ENCODE data around the gene SH3RF3. TPM values are rescaled to one million over a fixed set of nuclear protein-coding genes. Genes with fewer than 3 reads are reported as not detected.

The SH3RF3 gene
- total RNA-seq, 2 donors from 2014 or later, result 1.3 to 5.6 TPM

DNA sequence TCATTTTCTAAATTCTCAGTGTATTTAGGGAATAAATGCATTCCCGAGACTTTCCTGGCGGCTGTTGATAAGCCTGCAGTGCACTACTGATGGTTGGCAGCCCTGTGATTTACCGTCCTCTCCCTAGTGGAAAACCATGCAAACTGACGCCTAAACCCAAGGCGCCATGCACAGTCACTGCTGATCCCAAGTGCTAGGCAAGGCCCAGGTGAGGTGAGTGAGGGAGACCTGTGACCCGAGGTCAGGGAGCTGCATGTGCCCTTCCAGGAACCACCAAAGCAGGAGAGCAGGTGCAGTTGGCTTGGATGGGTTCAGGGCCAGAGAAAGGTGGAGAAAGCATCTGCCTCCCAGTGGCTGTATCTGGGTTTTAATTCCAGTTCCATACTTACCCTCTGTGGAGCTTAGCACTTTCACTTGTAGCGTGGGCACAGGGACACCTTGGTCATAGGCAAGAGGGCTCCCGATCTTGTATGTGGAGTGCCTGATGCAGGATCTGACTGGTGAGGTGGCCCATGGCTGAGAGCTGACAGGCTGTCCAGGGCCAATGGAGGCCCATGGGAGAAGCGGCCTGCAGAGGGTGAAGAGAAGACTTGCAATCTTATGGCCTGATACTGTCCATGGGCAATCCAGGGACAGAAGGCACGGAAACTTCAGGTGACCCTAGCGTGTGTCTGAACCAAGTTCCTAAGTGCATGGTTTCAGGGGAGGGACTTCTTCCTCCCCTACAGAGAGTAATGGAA lies 131.3 kb downstream of the SH3RF3 start:
- Histone ChIP-seq H3K4me1 (peaks cover 17% of the 10 kb centered on the region), H3K27ac (no peak overlapping the region), H3K27me3 (no peaks in the 10 kb centered on the region), H3K36me3 (replicated peaks in 1 of 2; ENCODE audit: insufficient read depth in 1 of 2, low read depth in 2 of 2) (no peaks in the 10 kb centered on the region), H3K9me3 (no peaks in the 10 kb centered on the region), H3K4me3 (no peak overlapping the region)
- intact Hi-C loops (cut with DNase I), result no loop called here
- ATAC-seq (no peak), DNase-seq (no peak)
- TF ChIP-seq, protein P1, sequence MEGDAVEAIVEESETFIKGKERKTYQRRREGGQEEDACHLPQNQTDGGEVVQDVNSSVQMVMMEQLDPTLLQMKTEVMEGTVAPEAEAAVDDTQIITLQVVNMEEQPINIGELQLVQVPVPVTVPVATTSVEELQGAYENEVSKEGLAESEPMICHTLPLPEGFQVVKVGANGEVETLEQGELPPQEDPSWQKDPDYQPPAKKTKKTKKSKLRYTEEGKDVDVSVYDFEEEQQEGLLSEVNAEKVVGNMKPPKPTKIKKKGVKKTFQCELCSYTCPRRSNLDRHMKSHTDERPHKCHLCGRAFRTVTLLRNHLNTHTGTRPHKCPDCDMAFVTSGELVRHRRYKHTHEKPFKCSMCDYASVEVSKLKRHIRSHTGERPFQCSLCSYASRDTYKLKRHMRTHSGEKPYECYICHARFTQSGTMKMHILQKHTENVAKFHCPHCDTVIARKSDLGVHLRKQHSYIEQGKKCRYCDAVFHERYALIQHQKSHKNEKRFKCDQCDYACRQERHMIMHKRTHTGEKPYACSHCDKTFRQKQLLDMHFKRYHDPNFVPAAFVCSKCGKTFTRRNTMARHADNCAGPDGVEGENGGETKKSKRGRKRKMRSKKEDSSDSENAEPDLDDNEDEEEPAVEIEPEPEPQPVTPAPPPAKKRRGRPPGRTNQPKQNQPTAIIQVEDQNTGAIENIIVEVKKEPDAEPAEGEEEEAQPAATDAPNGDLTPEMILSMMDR (IDR thresholded peaks at IDR 0.05), result no peak
- TF ChIP-seq POLR2A (IDR thresholded peaks at IDR 0.05), result no peak
- WGBS, 2 donors, result 91% methylated on average over 6 to 11 of the region's 11 CpGs

DNA sequence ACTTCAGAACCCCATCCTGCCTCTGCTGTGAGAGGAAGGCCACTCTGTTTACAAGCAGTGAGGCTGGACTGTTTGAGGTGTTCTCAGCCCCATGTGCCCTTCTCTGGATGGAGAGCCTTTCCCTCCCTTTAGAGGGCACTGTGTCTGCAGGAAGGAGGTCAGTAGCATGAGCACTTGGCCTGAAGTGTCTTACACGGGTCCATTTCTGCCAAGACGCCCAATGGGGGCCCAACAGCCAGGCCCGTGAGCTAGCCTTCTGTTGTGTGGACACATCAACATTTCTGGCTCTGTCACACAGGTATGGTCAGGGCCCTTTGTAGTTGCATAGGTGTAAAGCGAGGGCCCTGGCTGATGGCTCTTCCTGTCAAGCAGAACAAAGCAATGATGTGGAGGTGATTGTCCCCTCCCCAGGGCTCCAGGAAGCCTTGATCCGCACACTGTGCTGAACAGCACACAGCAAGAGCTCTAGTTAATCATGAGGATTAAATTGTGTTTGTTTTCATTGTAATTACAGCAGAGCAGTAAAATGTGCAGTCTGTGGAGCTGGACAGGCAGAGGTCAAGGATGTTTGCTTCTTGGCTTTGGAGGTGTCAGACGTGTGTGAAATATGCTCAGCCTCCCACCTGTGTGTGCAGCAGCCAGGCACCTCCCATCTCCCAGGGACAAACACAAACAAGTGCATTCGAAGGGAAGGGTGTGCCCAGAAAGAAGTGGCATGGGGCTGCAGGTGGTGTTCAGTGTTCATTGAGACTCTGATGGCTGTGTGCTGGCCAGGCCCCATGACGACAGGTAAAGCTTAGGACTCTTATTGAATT lies 132.1 kb downstream of the SH3RF3 start:
- peak in 3 of 4 donors; percentile 44 to 59 (median 54) for DNase-seq
- intact Hi-C loops (cut with DNase I), result no loop called here
- peak; percentile 33 for ATAC-seq

DNA sequence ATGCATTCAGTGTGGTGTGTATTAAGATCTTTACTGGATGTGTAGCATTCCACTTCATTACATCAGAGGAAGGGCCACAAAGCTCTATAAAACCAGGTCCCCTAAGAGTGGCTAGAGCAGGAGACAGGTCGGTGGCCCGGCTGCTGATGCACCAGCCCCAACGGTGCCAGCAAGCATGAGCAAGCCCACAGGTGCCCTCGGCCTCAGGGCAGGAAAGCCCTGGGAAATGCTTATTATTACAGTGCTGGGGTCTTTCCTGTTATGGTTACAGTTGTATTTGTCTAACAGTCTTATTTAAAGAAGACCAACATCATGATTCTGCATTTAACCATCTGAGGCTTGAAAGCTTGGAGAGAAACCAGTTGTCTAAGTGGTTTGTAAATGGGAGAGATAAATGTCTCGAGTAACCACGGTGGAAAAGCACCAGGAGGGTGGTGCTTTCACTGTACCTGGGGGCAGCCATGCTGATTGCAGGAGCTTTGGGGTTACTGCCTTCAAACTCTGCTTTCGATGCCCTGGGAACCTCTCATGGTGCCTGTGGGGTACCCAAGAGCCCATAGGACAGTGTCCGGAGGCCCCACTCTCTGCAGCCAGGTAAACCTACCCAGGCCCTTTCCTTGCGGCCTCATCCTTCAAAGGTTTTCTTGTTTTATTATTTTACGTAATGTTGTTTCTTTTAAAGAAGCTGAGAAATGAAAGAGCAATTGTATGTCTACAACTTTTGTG lies 133.1 kb downstream of the SH3RF3 start:
- Histone ChIP-seq H3K27me3 (no peaks in the 10 kb centered on the region), H3K4me1 (peaks cover 21% of the 10 kb centered on the region), H3K4me3 (no peak overlapping the region), H3K9me3 (no peaks in the 10 kb centered on the region), H3K27ac (no peak overlapping the region), H3K36me3 (replicated peaks in 1 of 2; ENCODE audit: insufficient read depth in 1 of 2, low read depth in 2 of 2) (no peaks in the 10 kb centered on the region)
- ATAC-seq, result no peak
- DNase-seq, result no peak
- intact Hi-C loops (cut with DNase I), result no loop called here
- 92 to 93% methylated on average over 9 to 10 of the region's 10 CpGs for WGBS, 2 donors
- TF ChIP-seq, protein P1 (IDR thresholded peaks at IDR 0.05), result no peak
- TF ChIP-seq POLR2A (IDR thresholded peaks at IDR 0.05), result no peak

More for the DNA sequence above, 132.1 kb downstream of the SH3RF3 start:
- no peaks in the 10 kb centered on the region for H3K36me3 ChIP-seq (replicated peaks in 1 of 2; ENCODE audit: insufficient read depth in 1 of 2, low read depth in 2 of 2)
- peaks cover 17% of the 10 kb centered on the region for H3K4me1 ChIP-seq
- 37 to 38% methylated on average over 7 to 8 of the region's 8 CpGs for WGBS, 2 donors
- peak overlapping the region in 1 of 4 donors; percentile 2 for H3K27ac ChIP-seq
- no peaks in the 10 kb centered on the region for H3K27me3 ChIP-seq
- TF ChIP-seq, protein P1 (IDR thresholded peaks at IDR 0.05), result peak in 3 of 7 experiments; percentile 24 to 30 (median 28)
- TF ChIP-seq POLR2A (IDR thresholded peaks at IDR 0.05), result no peak
- H3K4me3 ChIP-seq, result no peak overlapping the region
- H3K9me3 ChIP-seq, result no peaks in the 10 kb centered on the region

DNA sequence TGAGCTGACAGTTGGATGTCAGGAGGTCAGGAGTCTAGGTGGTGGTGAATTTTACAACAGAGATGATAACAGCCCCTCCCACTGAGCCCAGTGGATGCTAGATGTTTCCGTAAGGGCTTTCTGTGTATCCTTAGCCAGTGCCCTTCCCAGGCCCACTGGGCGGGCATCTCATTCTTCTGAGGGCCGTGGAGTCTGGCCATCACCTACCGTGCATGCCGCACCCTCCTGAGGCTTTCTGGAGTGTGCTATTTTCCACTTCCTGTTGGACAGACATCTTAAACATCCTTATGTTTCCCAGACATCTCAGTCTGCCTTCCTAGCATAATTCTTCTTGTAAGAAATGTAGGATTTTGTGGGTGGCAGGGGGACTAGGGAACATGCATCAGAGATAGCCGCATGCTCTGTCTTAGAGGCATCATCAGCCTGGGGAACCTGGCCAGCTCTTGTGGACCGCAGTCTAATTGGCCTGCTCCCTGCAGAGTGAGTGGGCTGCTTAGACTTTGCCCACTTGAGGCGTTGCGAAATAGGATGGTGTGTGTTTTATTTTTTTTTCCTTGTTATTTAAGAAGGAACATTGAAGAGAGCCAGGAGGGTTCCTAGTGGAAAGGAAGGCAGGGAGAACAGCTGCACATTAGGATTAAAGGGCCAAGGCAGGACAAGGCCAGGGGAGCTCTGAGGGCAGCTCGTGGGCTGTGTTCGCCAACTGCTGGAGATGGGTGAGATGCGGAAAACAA lies 135.8 kb downstream of the SH3RF3 start:
- ATAC-seq, result no peak
- H3K4me1 ChIP-seq, result peaks cover 26% of the 10 kb centered on the region
- intact Hi-C loops (cut with DNase I), result no loop called here

More for the DNA sequence above, 135.8 kb downstream of the SH3RF3 start:
- no peaks in the 10 kb centered on the region for H3K36me3 ChIP-seq (replicated peaks in 1 of 2; ENCODE audit: insufficient read depth in 1 of 2, low read depth in 2 of 2)
- H3K4me3 ChIP-seq, result no peak overlapping the region
- TF ChIP-seq POLR2A (IDR thresholded peaks at IDR 0.05), result no peak
- TF ChIP-seq, protein P1 (IDR thresholded peaks at IDR 0.05), result no peak
- H3K9me3 ChIP-seq, result no peaks in the 10 kb centered on the region
- no peak for DNase-seq
- no peak overlapping the region for H3K27ac ChIP-seq
- WGBS, 2 donors, result 77% methylated on average over 11 to 12 of the region's 12 CpGs
- no peaks in the 10 kb centered on the region for H3K27me3 ChIP-seq
